ENCODE results near the gene VCPKMT. TPM values are rescaled to one million over a fixed set of nuclear protein-coding genes. Genes with fewer than 3 reads are reported as not detected.

The VCPKMT gene
- total RNA-seq, 2 experiments from 2014 or later, result 12.6 to 13.3 TPM

GRCh38 chr14:50148799-50149198 lies 32.4 kb upstream of the VCPKMT start:
- Histone ChIP-seq H3K79me2 (ENCODE audit: insufficient read depth, low read depth, low read length) (no peaks in the 10 kb centered on the region), H3K9me3 (ENCODE audit: low read length) (no peaks in the 10 kb centered on the region), H3K27ac (ENCODE audit: low read depth, low read length, poor library complexity, severe bottlenecking) (no peak overlapping the region), H4K20me1 (ENCODE audit: insufficient read depth, low read length) (no peaks in the 10 kb centered on the region), H3K9me2 (ENCODE audit: insufficient read depth, low read length) (no peaks in the 10 kb centered on the region), H3K4me2 (ENCODE audit: low read length) (no peak overlapping the region), H3K36me3 (ENCODE audit: insufficient read depth, low read length) (0 out of 2 replicates have a peak, but pooled peaks cover 6% of the 10 kb centered on the region), H3K4me1 (ENCODE audit: insufficient read depth, low read length, poor library complexity, severe bottlenecking) (no peaks in the 10 kb centered on the region), H3K4me3 (ENCODE audit: low read depth, low read length, poor library complexity, severe bottlenecking) (no peak overlapping the region), H2AFZ (ENCODE audit: low read length) (no peak overlapping the region)
- no peak for TF ChIP-seq CTCF (conservative IDR thresholded peaks at IDR 0.05; ENCODE audit: low read length)
- no peak for TF ChIP-seq EZH2phosphoT487 (IDR thresholded peaks at IDR 0.05; ENCODE audit: borderline replicate concordance, low read depth, low read length)
- ChIA-PET CTCF (ENCODE audit: unreplicated experiment) (no interaction called here), POLR2A (interaction anchor here (0.7 to 1.8 kb wide), 3 partner anchors 10 to 145 kb away, joined by 3 to 5 read pairs (median 5); no protein-coding TSS in a partner anchor)
- intact Hi-C loops (cut with micrococcal nuclease; ENCODE audit: unreplicated experiment), result no loop called here
- BruUV-seq (replicated peaks), result no TSS peak
- no peak for DNase-seq (ENCODE audit: low spot score)

- no peak for DNase-seq (ENCODE audit: low spot score)
- Histone ChIP-seq H3K4me3 (ENCODE audit: low read depth, low read length, poor library complexity, severe bottlenecking) (no peak overlapping the region), H3K4me2 (ENCODE audit: low read length) (no peak overlapping the region), H3K9me3 (ENCODE audit: low read length) (no peaks in the 10 kb centered on the region), H3K9me2 (ENCODE audit: insufficient read depth, low read length) (no peaks in the 10 kb centered on the region), H3K4me1 (ENCODE audit: insufficient read depth, low read length, poor library complexity, severe bottlenecking) (no peaks in the 10 kb centered on the region), H2AFZ (ENCODE audit: low read length) (no peak overlapping the region), H3K79me2 (ENCODE audit: insufficient read depth, low read depth, low read length) (no peaks in the 10 kb centered on the region), H3K27ac (ENCODE audit: low read depth, low read length, poor library complexity, severe bottlenecking) (no peak overlapping the region), H4K20me1 (ENCODE audit: insufficient read depth, low read length) (no peaks in the 10 kb centered on the region), H3K36me3 (ENCODE audit: insufficient read depth, low read length) (no peaks in the 10 kb centered on the region)
- TF ChIP-seq CTCF (conservative IDR thresholded peaks at IDR 0.05; ENCODE audit: low read length), result no peak
- TF ChIP-seq EZH2phosphoT487 (IDR thresholded peaks at IDR 0.05; ENCODE audit: borderline replicate concordance, low read depth, low read length), result no peak
- ChIA-PET CTCF (ENCODE audit: unreplicated experiment) (no interaction called here), POLR2A (interaction anchor here (0.5 to 1.4 kb wide), 7 partner anchors 10 to 409 kb away, joined by 3 to 6 read pairs (median 4); partner anchors contain the start of gene VCPKMT)
- intact Hi-C loops (cut with micrococcal nuclease; ENCODE audit: unreplicated experiment), result no loop called here
- no TSS peak for BruUV-seq (replicated peaks)
Measured at GRCh38 chr14:50139192-50139591, 22.8 kb upstream of the VCPKMT start.

GRCh38 chr14:50127802-50128201 lies 11.4 kb upstream of the VCPKMT start:
- H3K4me2 ChIP-seq (ENCODE audit: low read length), result no peak overlapping the region
- ChIA-PET POLR2A (interaction anchor here (2.5 kb wide), 1 partner anchor 11 kb away, joined by 18 read pairs; the partner anchor contains the start of gene VCPKMT), CTCF (ENCODE audit: unreplicated experiment) (no interaction called here)
- H3K9me2 ChIP-seq (ENCODE audit: insufficient read depth, low read length), result no peaks in the 10 kb centered on the region
- no peak for DNase-seq (ENCODE audit: low spot score)
- no peak overlapping the region for H3K27ac ChIP-seq (ENCODE audit: low read depth, low read length, poor library complexity, severe bottlenecking)
- no peaks in the 10 kb centered on the region for H3K79me2 ChIP-seq (ENCODE audit: insufficient read depth, low read depth, low read length)
- BruUV-seq (replicated peaks), result no TSS peak
- intact Hi-C loops (cut with micrococcal nuclease; ENCODE audit: unreplicated experiment), result no loop called here
- H3K4me1 ChIP-seq (ENCODE audit: insufficient read depth, low read length, poor library complexity, severe bottlenecking), result no peaks in the 10 kb centered on the region
- H3K36me3 ChIP-seq (ENCODE audit: insufficient read depth, low read length), result peaks cover 21% of the 10 kb centered on the region
- no peak overlapping the region for H2AFZ ChIP-seq (ENCODE audit: low read length)
- H3K9me3 ChIP-seq (ENCODE audit: low read length), result no peaks in the 10 kb centered on the region
- no peak for TF ChIP-seq EZH2phosphoT487 (IDR thresholded peaks at IDR 0.05; ENCODE audit: borderline replicate concordance, low read depth, low read length)
- TF ChIP-seq CTCF (conservative IDR thresholded peaks at IDR 0.05; ENCODE audit: low read length), result no peak
- no peaks in the 10 kb centered on the region for H4K20me1 ChIP-seq (ENCODE audit: insufficient read depth, low read length)
- no peak overlapping the region for H3K4me3 ChIP-seq (ENCODE audit: low read depth, low read length, poor library complexity, severe bottlenecking)

All from OCI-LY7 (cell line).